Testis (tissue), 3 donors: ENCODE data around the gene SH2D6. TPM values are rescaled to one million over a fixed set of nuclear protein-coding genes. Genes with fewer than 3 reads are reported as not detected.

Source experiments
- DNase-seq: peaks from one replicate; pipeline ENCODE4 v3.0.0-alpha.2; 2019
- H3K27ac ChIP-seq, 2 donors: fragments of 200-600 bp; sonication (generic); one replicate each; pipeline ENCODE4 v1.5.1; 2019
- H3K27me3 ChIP-seq: fragments of 200-600 bp; sonication (generic); one replicate; pipeline ENCODE4 v1.5.1; 2019
- H3K36me3 ChIP-seq: fragments of 200-600 bp; sonication (generic); one replicate; pipeline ENCODE4 v1.5.1; 2017; ENCODE audit warnings: low read depth; ENCODE audit errors: missing control alignments
- H3K4me1 ChIP-seq: fragments of 200-600 bp; sonication (generic); one replicate; pipeline ENCODE4 v1.5.1; 2019
- H3K4me3 ChIP-seq, 2 donors: fragments of 200-600 bp; sonication (generic); one replicate each; pipeline ENCODE4 v1.5.1; 2017 to 2019
- H3K9me3 ChIP-seq: fragments of 200-600 bp; sonication (generic); one replicate; pipeline ENCODE4 v1.5.1; 2017
- CTCF ChIP-seq, 3 experiments: fragments of 450-650 bp in 2 of 3; fragments of 200-600 bp in 1 of 3; sonication (generic) in 1 of 3; IDR thresholded peaks; one replicate each; pipeline ENCODE4 v1.5.1; 2016 to 2019; ENCODE audit warnings: antibody characterized with exemption in 3 of 3, mild to moderate bottlenecking in 2 of 3, moderate library complexity in 1 of 3
- POLR2A ChIP-seq: fragments of 450-650 bp; IDR thresholded peaks from one replicate; pipeline ENCODE4 v1.6.1; 2017; ENCODE audit warnings: antibody characterized with exemption, mild to moderate bottlenecking, moderate library complexity
- WGBS, 2 donors: methylation state at CpG; one replicate each; pipeline ENCODE4 v1.1.5; 2018; 5-methylcytosine and 5-hydroxymethylcytosine counted together
- intact Hi-C: fragments of 100-400 bp; cut with DNase I; formaldehyde crosslinking; loops from one replicate; pipeline ENCODE4 v1.15.1; 2023; ENCODE audit warnings: low total_unique reads
- polyA plus RNA-seq: library from polyadenylated mRNA; stranded (reverse); fragments of 350-450 nt; fragmentation: Illumina TruSeq; extraction: RNeasy Lipid Tissue Mini Kit (QIAGEN cat#74804); gene quantifications from one replicate; pipeline ENCODE4 v1.2.3, GENCODE V29; 2014; ENCODE audit warnings: low read depth, low replicate concordance; ENCODE audit not compliant: insufficient read depth
- total RNA-seq, 2 donors: library from RNA; depleted of rRNA; stranded (reverse); fragments of >200 nt; gene quantifications; one replicate each; pipeline ENCODE4 v1.2.3, GENCODE V29; 2016

SH2D6 gene
- total and polyA plus RNA-seq, 3 donors from 2014 or later = 11.2 to 15.9 (median 13.6) TPM

- H3K4me3 ChIP-seq = no peak overlapping the region
- TF ChIP-seq POLR2A = no peak
- no peak for TF ChIP-seq CTCF (IDR thresholded peaks at IDR 0.05)
- no peak for DNase-seq
- 90 to 95% methylated on average over 7 of the region's 7 CpGs for WGBS, 2 donors
- peak overlapping the region in 1 of 2 donors; percentile 96 for H3K27ac ChIP-seq
- no peaks in the 10 kb centered on the region for H3K36me3 ChIP-seq
- no peaks in the 10 kb centered on the region for H3K27me3 ChIP-seq
- intact Hi-C loops = loop anchor here (5.0 kb wide), 1 partner anchor 97 kb away; the partner anchor contains the start of gene MAT2A
- H3K4me1 ChIP-seq = peaks cover 31% of the 10 kb centered on the region
- H3K9me3 ChIP-seq = no peaks in the 10 kb centered on the region
These were observed 21.5 kb downstream of the SH2D6 start for GRCh38 chr2:85439986-85440385.

DNA sequence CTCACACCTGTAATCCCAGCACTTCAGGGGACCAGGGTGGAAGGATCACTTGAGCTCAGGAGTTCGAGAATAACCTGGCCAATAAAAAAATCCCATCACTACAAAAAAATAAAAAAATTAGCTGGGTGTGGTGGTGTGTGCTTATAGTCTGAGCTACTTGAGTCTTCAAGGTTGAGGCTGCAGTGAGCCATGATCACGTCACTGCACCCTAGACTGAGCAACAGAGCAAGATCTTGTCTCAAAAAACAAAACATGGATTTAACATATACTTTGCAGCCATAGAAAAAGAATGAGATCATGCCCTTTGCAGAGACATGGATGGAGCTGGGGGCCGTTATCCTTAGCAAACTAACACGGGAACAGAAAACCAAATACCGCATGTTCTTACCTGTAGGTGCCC, 22.2 kb downstream of the SH2D6 start:
- intact Hi-C loops = no loop called here
- 91 to 95% methylated on average over 5 of the region's 5 CpGs for WGBS, 2 donors
- H3K36me3 ChIP-seq = no peaks in the 10 kb centered on the region
- H3K27ac ChIP-seq = no peak overlapping the region
- no peak for DNase-seq
- H3K9me3 ChIP-seq = no peaks in the 10 kb centered on the region
- no peaks in the 10 kb centered on the region for H3K27me3 ChIP-seq
- no peak overlapping the region for H3K4me3 ChIP-seq
- H3K4me1 ChIP-seq = peaks cover 38% of the 10 kb centered on the region
- TF ChIP-seq POLR2A (no peak), CTCF (IDR thresholded peaks at IDR 0.05) (no peak)

GRCh38 chr2:85441864-85442263, 23.4 kb downstream of the SH2D6 start:
- Histone ChIP-seq H3K36me3 (no peaks in the 10 kb centered on the region), H3K27ac (no peak overlapping the region), H3K9me3 (no peaks in the 10 kb centered on the region), H3K4me3 (no peak overlapping the region), H3K4me1 (peaks cover 43% of the 10 kb centered on the region), H3K27me3 (no peaks in the 10 kb centered on the region)
- DNase-seq = no peak
- intact Hi-C loops = no loop called here
- WGBS, 2 donors = 80 to 86% methylated on average over 4 of the region's 4 CpGs
- TF ChIP-seq POLR2A = no peak
- TF ChIP-seq CTCF (IDR thresholded peaks at IDR 0.05) = no peak

GRCh38 chr2:85444629-85445172, 26.2 kb downstream of the SH2D6 start:
- Histone ChIP-seq H3K27ac (peak overlapping the region; percentile 74 to 89), H3K36me3 (no peaks in the 10 kb centered on the region), H3K4me3 (no peak overlapping the region), H3K27me3 (no peaks in the 10 kb centered on the region), H3K4me1 (peaks cover 50% of the 10 kb centered on the region), H3K9me3 (no peaks in the 10 kb centered on the region)
- 76 to 88% methylated on average over 6 of the region's 6 CpGs for WGBS, 2 donors
- intact Hi-C loops = no loop called here
- DNase-seq = no peak
- TF ChIP-seq POLR2A (no peak), CTCF (IDR thresholded peaks at IDR 0.05) (no peak)
